Measurements from ENCODE around the gene SEC14L6.
"Not testable (repeated sequence)": the region's sequence is repeated elsewhere in the genome, so short reads cannot be mapped to it uniquely, and the experiment has no call there.

Gene SEC14L6

GRCh38 chr22:30566125-30566524 lies 19.6 kb upstream of the SEC14L6 start:
- no peak for DNase-seq (ENCODE audit: low read depth)
- no peak for TF ChIP-seq CTCF (conservative IDR thresholded peaks at IDR 0.05; ENCODE audit: low read length)
- H3K4me3 ChIP-seq (ENCODE audit: low read length) = no peak overlapping the region

GRCh38 chr22:30565341-30565740 lies 18.8 kb upstream of the SEC14L6 start:
- no peak for TF ChIP-seq CTCF (conservative IDR thresholded peaks at IDR 0.05; ENCODE audit: low read length)
- no peak overlapping the region for H3K4me3 ChIP-seq (ENCODE audit: low read length)
- DNase-seq (ENCODE audit: low read depth) = peak; percentile 35

- H3K4me3 ChIP-seq (ENCODE audit: low read length) = no peak overlapping the region
- DNase-seq (ENCODE audit: low read depth) = no peak
- TF ChIP-seq CTCF (conservative IDR thresholded peaks at IDR 0.05; ENCODE audit: low read length) = no peak
These were observed 18.2 kb upstream of the SEC14L6 start for GRCh38 chr22:30564761-30565119.

GRCh38 chr22:30564045-30564760 lies 17.7 kb upstream of the SEC14L6 start:
- no peak for TF ChIP-seq CTCF (conservative IDR thresholded peaks at IDR 0.05; ENCODE audit: low read length)
- H3K4me3 ChIP-seq (ENCODE audit: low read length) = no peak overlapping the region
- no peak for DNase-seq (ENCODE audit: low read depth)

- no peak for DNase-seq (ENCODE audit: low read depth)
- H3K4me3 ChIP-seq (ENCODE audit: low read length) = no peak overlapping the region
- TF ChIP-seq CTCF (conservative IDR thresholded peaks at IDR 0.05; ENCODE audit: low read length) = no peak
These were observed 15.8 kb upstream of the SEC14L6 start for GRCh38 chr22:30562366-30562765.

GRCh38 chr22:30561402-30562189 lies 15.1 kb upstream of the SEC14L6 start:
- no peak overlapping the region for H3K4me3 ChIP-seq (ENCODE audit: low read length)
- TF ChIP-seq CTCF (conservative IDR thresholded peaks at IDR 0.05; ENCODE audit: low read length) = no peak
- no peak for DNase-seq (ENCODE audit: low read depth)

- not testable (repeated sequence) for DNase-seq (ENCODE audit: low read depth); H3K4me3 ChIP-seq (ENCODE audit: low read length)
These were observed 14.2 kb upstream of the SEC14L6 start for GRCh38 chr22:30560643-30561202.

Measured in AG10803 (cell line).